SK-N-SH (cell line): Measurements from ENCODE around the gene PDCD11. TPM values are rescaled to one million over a fixed set of nuclear protein-coding genes. Genes with fewer than 3 reads are reported as not detected.

Experiments used
- CTCF ChIA-PET: fragments of 300-600, 350-600 bp; formaldehyde crosslinking; extraction: SDS; loops from one replicate; lab custom pipeline; 2021; lab: Yijun Ruan, JAX
- POLR2A ChIA-PET: fragments of 350-600 bp; sonication (Branson Sonifier 250); formaldehyde crosslinking; extraction: SDS; loops from one replicate; lab custom pipeline; 2020; ENCODE audit warnings: antibody characterized with exemption, inconsistent platforms; lab: Yijun Ruan, JAX
- DNase-seq: peaks from one replicate; pipeline ENCODE4 v3.0.0; 2012
- H2AFZ ChIP-seq: fragments of 200-600 bp; sonication (generic); 2 replicates; pipeline ENCODE4 v1.8.1; 2016; ENCODE audit warnings: antibody characterized with exemption, mild to moderate bottlenecking, low read depth
- H3F3A ChIP-seq: fragments of 200-600 bp; sonication (generic); replicated peaks from 2 replicates; pipeline ENCODE3; 2016; ENCODE audit warnings: antibody characterized with exemption, mild to moderate bottlenecking; ENCODE audit not compliant: insufficient read depth
- H3K27ac ChIP-seq, 2 experiments: fragments of 200-500 bp in 1 of 2; fragments of 200-600 bp in 1 of 2; sonication (Bioruptor generic) in 1 of 2; sonication (generic), shearing (Covaris generic) in 1 of 2; 2 replicates each; pipeline versions ENCODE4 v1.5.1 to v1.6.1; 2014 to 2016; ENCODE audit warnings: low read depth in 2 of 2, inconsistent platforms in 1 of 2, low read length in 1 of 2, mild to moderate bottlenecking in 1 of 2, mixed read lengths in 1 of 2
- H3K27me3 ChIP-seq: fragments of 200-600 bp; sonication (generic), shearing (Covaris generic); 2 replicates; pipeline ENCODE4 v1.6.1; 2016; ENCODE audit warnings: mixed run types; ENCODE audit not compliant: insufficient read depth
- H3K36me3 ChIP-seq, 2 experiments: fragments of 200-500 bp in 1 of 2; fragments of 200-600 bp in 1 of 2; sonication (Bioruptor generic) in 1 of 2; sonication (generic) in 1 of 2; replicated peaks in 1 of 2; 2 replicates each; pipeline versions ENCODE3 to v1.5.1; 2014 to 2016; ENCODE audit warnings: low read length in 1 of 2, mild to moderate bottlenecking in 1 of 2; ENCODE audit not compliant: insufficient read depth in 2 of 2, control insufficient read depth in 1 of 2
- H3K4me1 ChIP-seq, 2 experiments: fragments of 200-500 bp in 1 of 2; fragments of 200-600 bp in 1 of 2; sonication (Bioruptor generic) in 1 of 2; sonication (generic), shearing (Covaris generic) in 1 of 2; 2 replicates each; pipeline versions ENCODE4 v1.5.1 to v1.6.1; 2014 to 2016; ENCODE audit warnings: low read depth in 1 of 2, low read length in 1 of 2, mixed run types in 1 of 2; ENCODE audit not compliant: insufficient read depth in 2 of 2, control insufficient read depth in 1 of 2
- H3K4me2 ChIP-seq: fragments of 200-600 bp; sonication (generic), shearing (Covaris generic); 2 replicates; pipeline ENCODE4 v1.6.1; 2017; ENCODE audit warnings: mixed run types
- H3K4me3 ChIP-seq, 2 experiments: fragments of 200-500 bp in 1 of 2; fragments of 200-600 bp in 1 of 2; sonication (Bioruptor generic) in 1 of 2; sonication (generic), shearing (Covaris generic) in 1 of 2; 2 replicates each; pipeline versions ENCODE4 v1.5.1 to v1.8.1; 2014 to 2016; ENCODE audit warnings: low read depth in 2 of 2, inconsistent platforms in 1 of 2, low read length in 1 of 2, mild to moderate bottlenecking in 1 of 2, mixed read lengths in 1 of 2, moderate library complexity in 1 of 2
- H3K79me2 ChIP-seq: fragments of 200-600 bp; sonication (generic); 2 replicates; pipeline ENCODE4 v1.8.1; 2017; ENCODE audit warnings: mild to moderate bottlenecking; ENCODE audit not compliant: insufficient read depth
- H3K9ac ChIP-seq: fragments of 200-600 bp; sonication (generic); 2 replicates; pipeline ENCODE4 v1.6.1; 2017; ENCODE audit warnings: mixed run types
- H3K9me2 ChIP-seq: fragments of 200-600 bp; sonication (generic); 2 replicates; pipeline ENCODE4 v1.6.1; 2017; ENCODE audit warnings: mixed run types
- H3K9me3 ChIP-seq: fragments of 200-600 bp; sonication (generic); 2 replicates; pipeline ENCODE4 v1.6.1; 2017; ENCODE audit warnings: mixed run types, mild to moderate bottlenecking, moderate library complexity
- H4K20me1 ChIP-seq: fragments of 200-600 bp; sonication (generic); 2 replicates; pipeline ENCODE4 v1.6.1; 2017; ENCODE audit warnings: mild to moderate bottlenecking, mixed run types; ENCODE audit not compliant: insufficient read depth
- CHD2 ChIP-seq: fragments of 150-350 bp; IDR thresholded peaks from 2 replicates; pipeline ENCODE4 v1.6.1; 2018; ENCODE audit warnings: low read length; ENCODE audit not compliant: partially characterized antibody
- ELF1 ChIP-seq: IDR thresholded peaks from 2 replicates; pipeline ENCODE4 v1.4.0; 2012
- EZH2phosphoT487 ChIP-seq: fragments of 200-600 bp; sonication (generic); IDR thresholded peaks from 2 replicates; pipeline ENCODE4 v1.6.1; 2017; ENCODE audit warnings: low read depth, mixed run types, mild to moderate bottlenecking, antibody characterized with exemption, moderate library complexity, borderline replicate concordance
- FOSL2 ChIP-seq: IDR thresholded peaks from 2 replicates; pipeline ENCODE4 v1.4.0; 2012; ENCODE audit warnings: low read depth, mild to moderate bottlenecking, moderate library complexity, borderline replicate concordance
- GABPA ChIP-seq: IDR thresholded peaks from 2 replicates; pipeline ENCODE4 v1.4.0; 2012; ENCODE audit warnings: low read depth, mild to moderate bottlenecking
- GATA2 ChIP-seq: sonication (generic); formaldehyde crosslinking; IDR thresholded peaks from 2 replicates; pipeline ENCODE4 v1.5.0; 2020; ENCODE audit warnings: mild to moderate bottlenecking, missing genetic modification reagents
- IRF3 ChIP-seq: fragments of 150-350 bp; IDR thresholded peaks from 2 replicates; pipeline ENCODE4 v1.6.1; 2016; ENCODE audit warnings: mild to moderate bottlenecking, low read depth, low read length
- MAX ChIP-seq: IDR thresholded peaks from 2 replicates; pipeline ENCODE4 v1.4.0; 2012; ENCODE audit warnings: low read depth
- MXI1 ChIP-seq: IDR thresholded peaks from 2 replicates; pipeline ENCODE4 v1.6.1; 2012; ENCODE audit warnings: mild to moderate bottlenecking, low read depth, low read length, improper control_type of control experiment
- PBX3 ChIP-seq: IDR thresholded peaks from 2 replicates; pipeline ENCODE4; 2012
- RCOR1 ChIP-seq: fragments of 150-350 bp; IDR thresholded peaks from 2 replicates; pipeline ENCODE4 v1.6.1; 2017; ENCODE audit warnings: antibody characterized with exemption, low read length
- RFX5 ChIP-seq: IDR thresholded peaks from 2 replicates; pipeline ENCODE4 v1.6.1; 2012; ENCODE audit warnings: mild to moderate bottlenecking, improper control_type of control experiment, low read length
- RXRA ChIP-seq: IDR thresholded peaks from 2 replicates; pipeline ENCODE4 v1.4.0; 2012; ENCODE audit warnings: low read depth, mild to moderate bottlenecking, borderline replicate concordance
- SIN3A ChIP-seq: IDR thresholded peaks from 2 replicates; pipeline ENCODE4 v1.6.1; 2012; ENCODE audit warnings: low read depth, mild to moderate bottlenecking, low read length, moderate library complexity, borderline replicate concordance
- SMC3 ChIP-seq: IDR thresholded peaks from 2 replicates; pipeline ENCODE4 v1.6.1; 2012; ENCODE audit warnings: low read depth, low read length, improper control_type of control experiment
- TCF12 ChIP-seq: IDR thresholded peaks from 2 replicates; pipeline ENCODE4 v1.4.0; 2012
- YY1 ChIP-seq: IDR thresholded peaks from 2 replicates; pipeline ENCODE4 v1.4.0; 2012; ENCODE audit warnings: low read depth, mild to moderate bottlenecking
- ZBTB33 ChIP-seq: IDR thresholded peaks from 2 replicates; pipeline ENCODE4 v1.4.0; 2012; ENCODE audit warnings: low read depth, borderline replicate concordance
- WGBS: methylation state at CpG from one replicate; pipeline ENCODE4 v1.1.6; 2017; ENCODE audit warnings: low lambda C conversion rate; 5-methylcytosine and 5-hydroxymethylcytosine counted together
- polyA plus RNA-seq, 3 experiments: library from polyadenylated mRNA; depleted of rRNA; stranded (reverse); fragments of >200 nt; gene quantifications; 2 replicates each; pipeline ENCODE4 v1.2.3, GENCODE V29; 2012
- TF ChIP-seq, protein P1 (sequence below): IDR thresholded peaks from 2 replicates; pipeline ENCODE4 v1.6.1; 2012; ENCODE audit warnings: mild to moderate bottlenecking, low read depth, low read length, moderate library complexity

Gene PDCD11
- polyA plus RNA-seq, 1 of the 3 experiments (the other 2 are of a cell fraction) = 29.8 TPM

- TF ChIP-seq GATA2 (CRISPR knock-in tag) = no peak
- TF ChIP-seq ELF1 = peak; percentile 56; the same call in 1 of the 2 replicates
- TF ChIP-seq PBX3 = 0 out of 2 replicates have a peak, but pooled peaks have one; percentile 22
- no peak for TF ChIP-seq FOSL2
- peak; percentile 97 for TF ChIP-seq SIN3A
- TF ChIP-seq MAX = peak; percentile 99
- TF ChIP-seq GABPA = peak; percentile 98
- no peak for TF ChIP-seq ZBTB33
- peak; percentile 88 for TF ChIP-seq CHD2
- no peak for TF ChIP-seq YY1
- peak; percentile 99 for TF ChIP-seq MXI1
- TF ChIP-seq RCOR1 = no peak
- no peak for TF ChIP-seq RXRA
- TF ChIP-seq SMC3 = no peak
- 0 out of 2 replicates have a peak, but pooled peaks have one; percentile 36 for TF ChIP-seq TCF12
- TF ChIP-seq EZH2phosphoT487 = no peak
These were observed at the start of gene PDCD11, which contains the start of gene ATP5MK (continued) for GRCh38 chr10:103396067-103396788.

- no peaks in the 10 kb centered on the region for H3K9me2 ChIP-seq
- H3K9ac ChIP-seq = peak overlapping the region; percentile 83
- no peaks in the 10 kb centered on the region for H3K27me3 ChIP-seq
- H3K4me2 ChIP-seq = peak overlapping the region; percentile 93
- no peaks in the 10 kb centered on the region for H4K20me1 ChIP-seq
- H3K36me3 ChIP-seq = peaks cover 15 to 31% of the 10 kb centered on the region in 2 experiments
- peak overlapping the region; percentile 91; the same call in 1 of the 2 replicates for H2AFZ ChIP-seq
- H3K79me2 ChIP-seq = peaks cover 31% of the 10 kb centered on the region
- DNase-seq = no peak
- no peak for TF ChIP-seq EZH2phosphoT487
- no peak for TF ChIP-seq RFX5
- TF ChIP-seq IRF3 = no peak
- TF ChIP-seq, protein P1, sequence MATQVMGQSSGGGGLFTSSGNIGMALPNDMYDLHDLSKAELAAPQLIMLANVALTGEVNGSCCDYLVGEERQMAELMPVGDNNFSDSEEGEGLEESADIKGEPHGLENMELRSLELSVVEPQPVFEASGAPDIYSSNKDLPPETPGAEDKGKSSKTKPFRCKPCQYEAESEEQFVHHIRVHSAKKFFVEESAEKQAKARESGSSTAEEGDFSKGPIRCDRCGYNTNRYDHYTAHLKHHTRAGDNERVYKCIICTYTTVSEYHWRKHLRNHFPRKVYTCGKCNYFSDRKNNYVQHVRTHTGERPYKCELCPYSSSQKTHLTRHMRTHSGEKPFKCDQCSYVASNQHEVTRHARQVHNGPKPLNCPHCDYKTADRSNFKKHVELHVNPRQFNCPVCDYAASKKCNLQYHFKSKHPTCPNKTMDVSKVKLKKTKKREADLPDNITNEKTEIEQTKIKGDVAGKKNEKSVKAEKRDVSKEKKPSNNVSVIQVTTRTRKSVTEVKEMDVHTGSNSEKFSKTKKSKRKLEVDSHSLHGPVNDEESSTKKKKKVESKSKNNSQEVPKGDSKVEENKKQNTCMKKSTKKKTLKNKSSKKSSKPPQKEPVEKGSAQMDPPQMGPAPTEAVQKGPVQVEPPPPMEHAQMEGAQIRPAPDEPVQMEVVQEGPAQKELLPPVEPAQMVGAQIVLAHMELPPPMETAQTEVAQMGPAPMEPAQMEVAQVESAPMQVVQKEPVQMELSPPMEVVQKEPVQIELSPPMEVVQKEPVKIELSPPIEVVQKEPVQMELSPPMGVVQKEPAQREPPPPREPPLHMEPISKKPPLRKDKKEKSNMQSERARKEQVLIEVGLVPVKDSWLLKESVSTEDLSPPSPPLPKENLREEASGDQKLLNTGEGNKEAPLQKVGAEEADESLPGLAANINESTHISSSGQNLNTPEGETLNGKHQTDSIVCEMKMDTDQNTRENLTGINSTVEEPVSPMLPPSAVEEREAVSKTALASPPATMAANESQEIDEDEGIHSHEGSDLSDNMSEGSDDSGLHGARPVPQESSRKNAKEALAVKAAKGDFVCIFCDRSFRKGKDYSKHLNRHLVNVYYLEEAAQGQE = no peak
- H3F3A ChIP-seq = peaks cover 14% of the 10 kb centered on the region
- no peaks in the 10 kb centered on the region; a peak in 1 of 4 replicates for H3K4me1 ChIP-seq
- peak overlapping the region; percentile 64 to 89 for H3K4me3 ChIP-seq
- WGBS = 28% methylated on average over 15 of the region's 16 CpGs
- H3K9me3 ChIP-seq = no peaks in the 10 kb centered on the region
- ChIA-PET CTCF (interaction anchor here (1.7 to 2.3 kb wide), 2 partner anchors 16 to 18 kb away, joined by 4 to 12 read pairs; partner anchors contain the start of gene TAF5), POLR2A (interaction anchor here (1.0 to 1.2 kb wide), 2 partner anchors 46 to 73 kb away, joined by 3 to 6 read pairs; partner anchors contain the start of genes ATP5MK and PDCD11)
- H3K27ac ChIP-seq = peak overlapping the region; percentile 64 to 71
These were observed 46.3 kb upstream of the PDCD11 start for GRCh38 chr10:103350175-103350516.
